Panc1 (cell line): Measurements from ENCODE around the gene KDM1A. TPM values are rescaled to one million over a fixed set of nuclear protein-coding genes. Genes with fewer than 3 reads are reported as not detected.

ENCODE experiments used
- ATAC-seq: fragments of 200-7000 bp; cut with Tn5 transposase; 2 replicates; pipeline ENCODE4 v1.9.1; 2020; ENCODE audit warnings: mild to moderate bottlenecking, moderate library complexity
- BruUV-seq: library from RNA; stranded (reverse); fragments of 400-500 nt; replicated peaks from 2 replicates; lab custom pipeline; 2021; lab: Mats Ljungman, UMichigan
- CTCF ChIA-PET: fragments of 300-600 bp; sonication (Branson Sonifier 250); formaldehyde crosslinking; loops from one replicate; lab custom pipeline; 2022; ENCODE audit warnings: antibody characterized with exemption; lab: Charles Lee
- POLR2A ChIA-PET: fragments of 300-600 bp; sonication (Branson Sonifier 250); formaldehyde crosslinking; loops from one replicate; lab custom pipeline; 2022; ENCODE audit warnings: antibody characterized with exemption; lab: Charles Lee
- DNase-seq: peaks from one replicate; pipeline ENCODE4 v3.0.0-alpha.2; 2010; ENCODE audit warnings: low read depth, low spot score
- H3K27ac ChIP-seq: 2 replicates; pipeline ENCODE4 v1.5.1; 2011; ENCODE audit warnings: mild to moderate bottlenecking, low read length, inconsistent platforms
- H3K27me3 ChIP-seq: fragments of 200-500 bp; sonication (Bioruptor generic); 2 replicates; pipeline ENCODE4 v1.6.0; 2014; ENCODE audit warnings: low read length, inconsistent platforms; ENCODE audit not compliant: control insufficient read depth, insufficient read depth
- H3K36me3 ChIP-seq: fragments of 200-500 bp; sonication (Bioruptor generic); 2 replicates; pipeline ENCODE4 v1.5.1; 2014; ENCODE audit warnings: inconsistent platforms, mild to moderate bottlenecking, low read length, moderate library complexity; ENCODE audit not compliant: control insufficient read depth, insufficient read depth
- H3K4me1 ChIP-seq: 2 replicates; pipeline ENCODE4 v1.5.1; 2011; ENCODE audit warnings: inconsistent platforms, mild to moderate bottlenecking, low read length, moderate library complexity; ENCODE audit not compliant: control insufficient read depth, insufficient read depth
- H3K4me3 ChIP-seq, 2 experiments: 2 replicates each; pipeline ENCODE4 v1.5.1; 2011 to 2012; ENCODE audit warnings: low read depth in 2 of 2, low read length in 2 of 2, mild to moderate bottlenecking in 2 of 2, inconsistent platforms in 1 of 2, moderate library complexity in 1 of 2
- H3K9me3 ChIP-seq: fragments of 200-500 bp; sonication (Bioruptor generic); 2 replicates; pipeline ENCODE4 v1.5.1; 2014; ENCODE audit warnings: low read depth, mild to moderate bottlenecking, inconsistent platforms, low read length, moderate library complexity; ENCODE audit not compliant: control insufficient read depth, insufficient read depth
- POLR2AphosphoS5 ChIP-seq: IDR thresholded peaks from 2 replicates; pipeline ENCODE4 v1.6.1; 2012; ENCODE audit warnings: mild to moderate bottlenecking, low read depth, low read length, moderate library complexity
- SIN3A ChIP-seq: IDR thresholded peaks from 2 replicates; pipeline ENCODE4 v1.6.1; 2012; ENCODE audit warnings: low read depth, mild to moderate bottlenecking, low read length, moderate library complexity, borderline replicate concordance; ENCODE audit not compliant: insufficient read depth
- TCF7L2 ChIP-seq: IDR thresholded peaks from 2 replicates; pipeline ENCODE4 v1.6.1; 2011; ENCODE audit warnings: mild to moderate bottlenecking, low read depth, low read length, inconsistent platforms
- in situ Hi-C: cut with HindIII; loops from 2 replicates; pipeline ENCODE4 v1.10.0; 2016; ENCODE audit warnings: low sequenced_read_pairs, low pct_unique_long_range_greater_than_20kb
- intact Hi-C: fragments of 100-400 bp; cut with micrococcal nuclease; formaldehyde crosslinking; loops from one replicate; pipeline ENCODE4 v1.10.0; 2022; ENCODE audit not compliant: unreplicated experiment
- total RNA-seq: library from RNA; stranded (reverse); gene quantifications from one replicate; pipeline ENCODE4 v1.2.1, GENCODE V29; 2021; ENCODE audit not compliant: unreplicated experiment
- TF ChIP-seq, protein P1 (sequence below): fragments of 450-650 bp; IDR thresholded peaks from 2 replicates; pipeline ENCODE4 v1.5.1; 2017; ENCODE audit warnings: mild to moderate bottlenecking
- TF ChIP-seq, protein P2 (sequence below), 2 experiments: IDR thresholded peaks; 2 replicates each; pipeline ENCODE4 v1.6.1; 2011 to 2012; ENCODE audit warnings: low read depth in 2 of 2, control low read depth in 1 of 2, low read length in 1 of 2, mild to moderate bottlenecking in 1 of 2, moderate library complexity in 1 of 2; ENCODE audit not compliant: insufficient read depth in 1 of 2

Gene KDM1A
- total RNA-seq, 1 experiment from 2014 or later: 120 TPM

DNA sequence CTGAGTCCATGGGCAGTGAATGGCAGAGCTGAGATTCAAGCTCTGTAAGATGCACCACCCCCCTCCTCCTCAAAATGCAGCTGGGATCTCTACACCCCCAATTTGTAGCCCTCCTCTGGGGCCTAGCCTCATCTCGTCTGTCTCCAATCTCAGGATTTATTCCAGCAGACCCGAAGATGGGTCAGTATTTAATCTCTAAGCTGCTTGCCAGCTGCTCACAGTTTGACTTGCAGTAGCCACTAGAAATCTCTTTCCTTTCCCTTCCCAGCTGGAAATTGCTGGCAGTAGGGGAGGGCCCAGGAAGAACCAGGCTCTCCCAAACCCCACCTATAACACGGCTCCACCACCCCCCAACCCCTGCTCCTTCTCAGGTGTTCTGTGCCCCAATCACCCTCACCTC lies 48.1 kb upstream of the KDM1A start:
- ChIA-PET CTCF (interaction anchor here (0.6 kb wide), 1 partner anchor 76 kb away, joined by 8 read pairs; no protein-coding TSS in a partner anchor), POLR2A (no interaction called here)
- BruUV-seq: no TSS peak
- Histone ChIP-seq H3K36me3 (no peaks in the 10 kb centered on the region), H3K27me3 (peaks cover 14% of the 10 kb centered on the region), H3K4me3 (no peak overlapping the region), H3K9me3 (no peaks in the 10 kb centered on the region), H3K4me1 (no peaks in the 10 kb centered on the region), H3K27ac (no peak overlapping the region)
- intact Hi-C loops (loop anchor here (10.0 kb wide), 1 partner anchor 304 kb away; no protein-coding TSS in a partner anchor), in situ Hi-C loops (no loop called here)
- DNase-seq (no peak), ATAC-seq (no peak)
- TF ChIP-seq TCF7L2 (no peak), SIN3A (no peak), POLR2AphosphoS5 (no peak)
- TF ChIP-seq, protein P1, sequence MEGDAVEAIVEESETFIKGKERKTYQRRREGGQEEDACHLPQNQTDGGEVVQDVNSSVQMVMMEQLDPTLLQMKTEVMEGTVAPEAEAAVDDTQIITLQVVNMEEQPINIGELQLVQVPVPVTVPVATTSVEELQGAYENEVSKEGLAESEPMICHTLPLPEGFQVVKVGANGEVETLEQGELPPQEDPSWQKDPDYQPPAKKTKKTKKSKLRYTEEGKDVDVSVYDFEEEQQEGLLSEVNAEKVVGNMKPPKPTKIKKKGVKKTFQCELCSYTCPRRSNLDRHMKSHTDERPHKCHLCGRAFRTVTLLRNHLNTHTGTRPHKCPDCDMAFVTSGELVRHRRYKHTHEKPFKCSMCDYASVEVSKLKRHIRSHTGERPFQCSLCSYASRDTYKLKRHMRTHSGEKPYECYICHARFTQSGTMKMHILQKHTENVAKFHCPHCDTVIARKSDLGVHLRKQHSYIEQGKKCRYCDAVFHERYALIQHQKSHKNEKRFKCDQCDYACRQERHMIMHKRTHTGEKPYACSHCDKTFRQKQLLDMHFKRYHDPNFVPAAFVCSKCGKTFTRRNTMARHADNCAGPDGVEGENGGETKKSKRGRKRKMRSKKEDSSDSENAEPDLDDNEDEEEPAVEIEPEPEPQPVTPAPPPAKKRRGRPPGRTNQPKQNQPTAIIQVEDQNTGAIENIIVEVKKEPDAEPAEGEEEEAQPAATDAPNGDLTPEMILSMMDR: no peak
- TF ChIP-seq, protein P2, sequence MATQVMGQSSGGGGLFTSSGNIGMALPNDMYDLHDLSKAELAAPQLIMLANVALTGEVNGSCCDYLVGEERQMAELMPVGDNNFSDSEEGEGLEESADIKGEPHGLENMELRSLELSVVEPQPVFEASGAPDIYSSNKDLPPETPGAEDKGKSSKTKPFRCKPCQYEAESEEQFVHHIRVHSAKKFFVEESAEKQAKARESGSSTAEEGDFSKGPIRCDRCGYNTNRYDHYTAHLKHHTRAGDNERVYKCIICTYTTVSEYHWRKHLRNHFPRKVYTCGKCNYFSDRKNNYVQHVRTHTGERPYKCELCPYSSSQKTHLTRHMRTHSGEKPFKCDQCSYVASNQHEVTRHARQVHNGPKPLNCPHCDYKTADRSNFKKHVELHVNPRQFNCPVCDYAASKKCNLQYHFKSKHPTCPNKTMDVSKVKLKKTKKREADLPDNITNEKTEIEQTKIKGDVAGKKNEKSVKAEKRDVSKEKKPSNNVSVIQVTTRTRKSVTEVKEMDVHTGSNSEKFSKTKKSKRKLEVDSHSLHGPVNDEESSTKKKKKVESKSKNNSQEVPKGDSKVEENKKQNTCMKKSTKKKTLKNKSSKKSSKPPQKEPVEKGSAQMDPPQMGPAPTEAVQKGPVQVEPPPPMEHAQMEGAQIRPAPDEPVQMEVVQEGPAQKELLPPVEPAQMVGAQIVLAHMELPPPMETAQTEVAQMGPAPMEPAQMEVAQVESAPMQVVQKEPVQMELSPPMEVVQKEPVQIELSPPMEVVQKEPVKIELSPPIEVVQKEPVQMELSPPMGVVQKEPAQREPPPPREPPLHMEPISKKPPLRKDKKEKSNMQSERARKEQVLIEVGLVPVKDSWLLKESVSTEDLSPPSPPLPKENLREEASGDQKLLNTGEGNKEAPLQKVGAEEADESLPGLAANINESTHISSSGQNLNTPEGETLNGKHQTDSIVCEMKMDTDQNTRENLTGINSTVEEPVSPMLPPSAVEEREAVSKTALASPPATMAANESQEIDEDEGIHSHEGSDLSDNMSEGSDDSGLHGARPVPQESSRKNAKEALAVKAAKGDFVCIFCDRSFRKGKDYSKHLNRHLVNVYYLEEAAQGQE (IDR thresholded peaks at IDR 0.05; ENCODE audit: insufficient read depth in 1 of 2, low read depth in 2 of 2, low read length in 1 of 2): no peak

DNA sequence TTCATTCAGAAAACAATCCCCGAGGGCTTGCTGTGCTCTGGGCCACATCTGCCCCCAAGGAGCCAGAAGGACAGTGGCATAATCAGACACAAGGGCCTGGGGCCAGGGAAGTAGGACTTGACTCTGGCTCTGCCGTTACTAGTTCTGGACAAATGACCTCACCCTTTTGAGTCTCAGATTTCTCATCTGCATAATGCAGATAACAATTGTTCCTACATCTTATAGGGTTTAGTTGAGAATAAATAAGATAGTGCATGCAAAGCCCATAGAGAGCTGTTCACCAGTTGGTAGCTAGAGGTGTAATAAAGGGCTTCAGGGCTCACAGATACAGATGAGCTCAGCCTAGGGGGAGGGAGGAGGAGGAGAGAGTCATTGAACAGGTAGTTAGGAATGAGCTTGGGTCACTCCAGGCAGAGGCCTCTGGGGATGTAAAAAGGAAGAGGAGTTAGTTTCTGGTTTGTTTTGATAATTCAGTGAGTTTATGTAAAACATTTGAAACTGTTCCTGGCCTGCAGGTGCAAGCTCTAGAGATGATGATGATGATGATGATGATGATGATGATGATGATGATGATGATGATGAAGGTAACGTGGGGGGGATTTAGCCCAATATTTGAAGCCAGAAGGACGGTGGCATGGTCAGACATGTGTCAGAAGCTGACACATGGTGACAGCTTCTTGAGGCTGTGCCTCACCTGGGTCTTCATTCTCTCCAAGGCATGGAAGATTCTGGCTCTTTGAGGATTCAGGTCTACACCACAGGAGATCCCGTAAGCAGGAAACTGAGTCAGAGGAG lies 47.5 kb upstream of the KDM1A start:
- ChIA-PET CTCF (interaction anchor here (0.6 to 1.2 kb wide), 3 partner anchors 76 to 213 kb away, joined by 3 to 8 read pairs (median 5); no protein-coding TSS in a partner anchor), POLR2A (interaction anchor here (0.5 kb wide), 1 partner anchor 209 kb away, joined by 5 read pairs; no protein-coding TSS in a partner anchor)
- Histone ChIP-seq H3K9me3 (no peaks in the 10 kb centered on the region), H3K4me1 (no peaks in the 10 kb centered on the region), H3K27me3 (peaks cover 14% of the 10 kb centered on the region), H3K4me3 (no peak overlapping the region), H3K27ac (no peak overlapping the region), H3K36me3 (no peaks in the 10 kb centered on the region)
- TF ChIP-seq, protein P1: no peak
- no peak for TF ChIP-seq SIN3A
- TF ChIP-seq, protein P2 (IDR thresholded peaks at IDR 0.05; ENCODE audit: insufficient read depth in 1 of 2, low read depth in 2 of 2, low read length in 1 of 2): no peak
- no peak for TF ChIP-seq POLR2AphosphoS5
- TF ChIP-seq TCF7L2: no peak
- intact Hi-C loops: loop anchor here (10.0 kb wide), 1 partner anchor 303 kb away; no protein-coding TSS in a partner anchor
- in situ Hi-C loops: no loop called here
- ATAC-seq (no peak), DNase-seq (no peak)
- BruUV-seq: no TSS peak
